ENCODE measurements around the gene EEF2K. TPM values are rescaled to one million over a fixed set of nuclear protein-coding genes. Genes with fewer than 3 reads are reported as not detected.

The EEF2K gene
- total RNA-seq, 1 experiment from 2014 or later = 11.2 TPM

DNA sequence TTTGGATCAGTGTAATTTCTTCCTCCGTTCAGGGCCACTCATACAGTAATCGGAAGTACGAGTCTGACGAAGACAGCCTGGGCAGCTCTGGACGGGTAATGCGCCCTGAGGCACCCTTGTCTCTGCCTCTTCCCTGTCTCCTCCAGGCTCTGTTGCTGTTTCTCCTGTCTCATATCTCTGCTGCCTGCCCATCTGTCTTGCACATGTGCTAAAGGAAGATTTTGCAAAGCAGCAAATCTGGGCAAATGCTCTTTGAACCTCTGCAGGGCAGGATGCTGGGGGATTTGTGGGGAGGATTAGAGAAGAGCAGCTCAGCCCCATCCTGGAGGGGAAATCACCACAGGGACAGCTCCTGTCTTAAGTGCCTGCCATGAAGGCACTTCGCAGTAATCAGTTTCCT is 58.7 kb downstream of the EEF2K start:
- H3K27ac ChIP-seq = no peak overlapping the region
- peaks cover 4% of the 10 kb centered on the region; the same call in 1 of the 2 replicates for H3K4me1 ChIP-seq (replicated peaks)
- no peaks in the 10 kb centered on the region for H3K9me3 ChIP-seq (replicated peaks)
- no peak overlapping the region for H3K4me3 ChIP-seq
- H3K36me3 ChIP-seq = peaks cover 11% of the 10 kb centered on the region
- no peaks in the 10 kb centered on the region for H3K27me3 ChIP-seq (replicated peaks)
- no peak for DNase-seq (ENCODE audit: low read depth in 1 of 2, low spot score in 2 of 2)

DNA sequence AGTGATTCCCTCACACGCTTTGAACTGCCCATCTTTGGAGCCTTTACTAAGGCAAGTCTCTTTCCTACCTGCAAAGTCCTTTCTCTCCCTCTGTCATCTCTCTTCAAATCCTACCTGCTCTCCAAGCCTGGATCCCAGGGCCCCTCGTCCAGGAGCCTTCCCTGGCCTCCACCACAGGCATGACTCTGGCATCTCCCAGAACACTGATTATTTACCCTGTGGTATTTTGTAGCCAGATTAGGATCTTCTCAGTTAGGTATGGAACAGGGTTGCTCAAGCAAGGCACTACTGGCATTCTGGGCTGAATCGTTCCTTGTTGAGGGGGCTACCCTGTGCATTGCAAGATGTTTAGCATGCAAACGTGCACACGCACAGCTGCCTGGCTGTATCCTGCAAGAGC is 59.3 kb downstream of the EEF2K start:
- Histone ChIP-seq H3K36me3 (peaks cover 9% of the 10 kb centered on the region; the same call in 1 of the 2 replicates), H3K4me1 (replicated peaks) (peaks cover 4% of the 10 kb centered on the region; the same call in 1 of the 2 replicates), H3K27ac (no peak overlapping the region), H3K9me3 (replicated peaks) (no peaks in the 10 kb centered on the region), H3K4me3 (no peak overlapping the region), H3K27me3 (replicated peaks) (no peaks in the 10 kb centered on the region)
- DNase-seq (ENCODE audit: low read depth in 1 of 2, low spot score in 2 of 2) = no peak

- H3K4me1 ChIP-seq (replicated peaks) = peaks cover 4% of the 10 kb centered on the region; the same call in 1 of the 2 replicates
- no peak for DNase-seq (ENCODE audit: low read depth in 1 of 2, low spot score in 2 of 2)
- no peaks in the 10 kb centered on the region for H3K9me3 ChIP-seq (replicated peaks)
- H3K4me3 ChIP-seq = no peak overlapping the region
- peaks cover 9% of the 10 kb centered on the region; the same call in 1 of the 2 replicates for H3K36me3 ChIP-seq
- no peak overlapping the region for H3K27ac ChIP-seq
- no peaks in the 10 kb centered on the region for H3K27me3 ChIP-seq (replicated peaks)
Measured at GRCh38 chr16:22266546-22266945, 60.5 kb downstream of the EEF2K start.

- H3K36me3 ChIP-seq = peaks cover 7% of the 10 kb centered on the region; the same call in 1 of the 2 replicates
- H3K27ac ChIP-seq = no peak overlapping the region
- no peak overlapping the region for H3K4me3 ChIP-seq
Measured at GRCh38 chr16:22267764-22268163, 61.7 kb downstream of the EEF2K start.

GRCh38 chr16:22270525-22270924 is 64.4 kb downstream of the EEF2K start:
- Histone ChIP-seq H3K27me3 (replicated peaks) (no peaks in the 10 kb centered on the region), H3K36me3 (peaks cover 22% of the 10 kb centered on the region), H3K4me3 (no peak overlapping the region), H3K27ac (no peak overlapping the region), H3K9me3 (replicated peaks) (no peaks in the 10 kb centered on the region), H3K4me1 (replicated peaks) (no peaks in the 10 kb centered on the region)
- no peak for DNase-seq (ENCODE audit: low read depth in 1 of 2, low spot score in 2 of 2)

More at GRCh38 chr16:22267764-22268163, 61.7 kb downstream of the EEF2K start:
- no peak for DNase-seq (ENCODE audit: low read depth in 1 of 2, low spot score in 2 of 2)
- no peaks in the 10 kb centered on the region for H3K4me1 ChIP-seq (replicated peaks)
- H3K27me3 ChIP-seq (replicated peaks) = no peaks in the 10 kb centered on the region
- H3K9me3 ChIP-seq (replicated peaks) = no peaks in the 10 kb centered on the region

- no peaks in the 10 kb centered on the region for H3K4me1 ChIP-seq (replicated peaks)
- no peak overlapping the region for H3K4me3 ChIP-seq
- H3K27me3 ChIP-seq (replicated peaks) = no peaks in the 10 kb centered on the region
- H3K27ac ChIP-seq = no peak overlapping the region
- no peak for DNase-seq (ENCODE audit: low read depth in 1 of 2, low spot score in 2 of 2)
- no peaks in the 10 kb centered on the region for H3K9me3 ChIP-seq (replicated peaks)
- peaks cover 16% of the 10 kb centered on the region for H3K36me3 ChIP-seq
Measured at GRCh38 chr16:22272870-22273650, 67.0 kb downstream of the EEF2K start.

- Histone ChIP-seq H3K27ac (no peak overlapping the region), H3K4me1 (replicated peaks) (no peaks in the 10 kb centered on the region), H3K27me3 (replicated peaks) (no peaks in the 10 kb centered on the region), H3K4me3 (no peak overlapping the region), H3K36me3 (peaks cover 16% of the 10 kb centered on the region), H3K9me3 (replicated peaks) (no peaks in the 10 kb centered on the region)
- DNase-seq (ENCODE audit: low read depth in 1 of 2, low spot score in 2 of 2) = no peak
Measured at GRCh38 chr16:22274916-22275315, 68.8 kb downstream of the EEF2K start.

DNA sequence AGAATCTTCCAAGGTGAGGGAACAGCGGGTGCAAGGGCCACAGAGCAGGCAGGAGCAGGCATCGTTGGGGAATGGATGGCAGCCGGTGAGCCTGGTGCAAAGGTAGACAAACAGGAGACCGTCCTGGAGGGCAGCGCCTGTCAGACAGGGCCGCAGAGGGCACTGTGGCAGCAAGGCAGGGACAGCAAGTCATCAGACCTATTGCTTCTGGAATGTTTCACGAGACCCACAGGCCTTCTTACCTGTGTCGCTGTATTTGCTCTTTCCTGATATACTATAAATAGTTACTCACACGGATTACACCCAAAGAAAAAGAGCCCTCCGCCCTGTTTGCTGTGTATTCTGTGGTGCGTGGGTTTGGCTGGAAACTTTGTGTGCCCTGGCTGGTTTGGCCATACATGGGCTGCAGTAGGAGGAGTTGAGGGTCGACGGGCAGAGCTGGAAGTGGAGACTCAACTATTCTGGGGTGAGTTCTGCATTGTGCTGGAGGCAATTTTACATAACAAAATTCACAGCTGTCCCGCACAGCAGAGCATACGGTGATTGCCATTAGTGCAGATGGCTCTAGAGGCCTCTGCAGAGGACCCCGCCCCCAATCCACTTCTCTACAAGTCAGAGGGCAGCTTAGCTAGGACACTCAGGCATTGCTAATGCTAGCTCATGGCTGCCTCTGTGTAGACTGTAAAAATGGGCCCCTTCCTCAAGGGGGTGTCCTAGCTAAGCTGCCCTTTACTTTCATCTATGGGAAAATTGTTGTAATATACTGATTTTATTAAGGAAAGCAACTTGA is 72.6 kb downstream of the EEF2K start:
- DNase-seq (ENCODE audit: low read depth in 1 of 2, low spot score in 2 of 2) = no peak
- Histone ChIP-seq H3K27me3 (replicated peaks) (no peaks in the 10 kb centered on the region), H3K36me3 (peaks cover 25% of the 10 kb centered on the region), H3K27ac (no peak overlapping the region), H3K4me1 (replicated peaks) (no peaks in the 10 kb centered on the region), H3K9me3 (replicated peaks) (no peaks in the 10 kb centered on the region), H3K4me3 (no peak overlapping the region)

DNA sequence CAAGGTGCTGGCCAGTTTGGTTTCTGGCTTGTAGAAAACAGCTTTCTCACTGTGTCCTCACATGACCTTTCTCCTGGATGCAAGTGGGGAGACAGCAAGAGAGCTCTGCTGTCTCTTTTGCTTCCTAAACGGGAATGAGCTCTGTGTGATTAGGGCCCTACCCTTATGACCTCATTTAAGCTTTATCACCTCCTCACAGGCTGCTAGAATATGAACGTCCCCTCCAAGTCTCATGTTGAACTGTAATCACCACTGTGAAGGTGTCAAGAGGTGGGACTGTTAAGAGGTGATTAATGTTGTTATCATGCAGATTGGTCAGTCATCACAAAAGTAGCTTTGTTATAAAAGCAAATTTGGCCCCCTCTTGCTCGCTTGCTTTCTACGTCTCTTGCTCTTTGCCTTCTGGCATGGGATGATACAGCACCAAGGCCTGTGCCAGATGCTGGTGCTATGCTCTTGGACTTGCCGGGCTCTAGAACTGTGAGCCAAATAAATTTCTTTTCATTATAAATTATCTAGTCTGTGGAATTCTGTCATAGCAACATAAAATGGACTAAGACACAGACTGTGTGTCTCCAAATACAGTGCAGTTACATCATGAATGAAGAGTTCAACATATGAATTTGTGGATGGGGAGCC is 76.3 kb downstream of the EEF2K start:
- no peak for DNase-seq (ENCODE audit: low read depth in 1 of 2, low spot score in 2 of 2)
- no peak overlapping the region for H3K4me3 ChIP-seq
- no peaks in the 10 kb centered on the region for H3K4me1 ChIP-seq (replicated peaks)
- H3K36me3 ChIP-seq = peaks cover 21% of the 10 kb centered on the region
- no peak overlapping the region for H3K27ac ChIP-seq
- H3K9me3 ChIP-seq (replicated peaks) = no peaks in the 10 kb centered on the region
- H3K27me3 ChIP-seq (replicated peaks) = no peaks in the 10 kb centered on the region

DNA sequence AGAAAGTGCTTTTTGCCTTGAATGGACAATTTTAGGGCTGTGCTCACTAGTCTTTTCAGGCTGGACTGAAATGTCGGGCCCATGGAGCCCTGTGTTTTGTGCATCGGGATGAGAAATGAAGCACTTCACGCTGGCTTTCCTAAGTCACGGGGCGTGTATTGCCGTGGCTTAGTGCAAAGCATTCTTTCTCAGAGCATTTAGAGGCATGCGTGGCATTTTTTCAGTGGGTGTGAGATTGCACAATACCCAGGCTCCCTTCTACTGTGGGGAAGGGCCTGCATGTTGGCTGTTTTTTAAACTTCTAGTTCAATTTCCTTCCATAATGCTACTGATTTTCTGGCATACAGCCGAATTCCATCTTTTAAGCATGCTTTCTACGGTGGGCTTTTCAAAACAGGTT is 78.6 kb downstream of the EEF2K start:
- no peaks in the 10 kb centered on the region for H3K27me3 ChIP-seq (replicated peaks)
- no peaks in the 10 kb centered on the region for H3K9me3 ChIP-seq (replicated peaks)
- peaks cover 21% of the 10 kb centered on the region for H3K36me3 ChIP-seq
- no peak overlapping the region for H3K27ac ChIP-seq
- H3K4me3 ChIP-seq = no peak overlapping the region
- no peak for DNase-seq (ENCODE audit: low read depth in 1 of 2, low spot score in 2 of 2)
- no peaks in the 10 kb centered on the region for H3K4me1 ChIP-seq (replicated peaks)

DNA sequence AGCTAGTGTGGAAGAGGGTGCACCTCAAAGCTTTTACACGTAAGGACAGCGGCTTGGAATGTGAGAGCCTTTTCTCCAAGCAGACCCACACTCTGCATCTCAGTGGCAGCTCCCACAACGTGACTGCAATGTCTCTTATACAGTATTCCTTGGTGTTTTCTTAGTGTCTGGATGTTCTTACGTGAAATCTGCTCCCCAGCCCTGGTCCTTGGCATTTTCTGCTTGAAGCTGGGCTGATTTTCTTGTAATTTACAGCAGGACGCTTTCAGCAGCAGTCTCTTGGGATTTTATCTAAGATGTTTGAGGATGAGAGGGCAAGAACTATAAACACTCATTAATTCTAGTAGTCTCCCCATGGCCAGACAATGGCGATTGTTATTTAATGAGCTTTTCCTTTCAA is 79.0 kb downstream of the EEF2K start:
- Histone ChIP-seq H3K4me1 (replicated peaks) (no peaks in the 10 kb centered on the region), H3K4me3 (no peak overlapping the region), H3K27me3 (replicated peaks) (no peaks in the 10 kb centered on the region), H3K36me3 (peaks cover 20% of the 10 kb centered on the region), H3K9me3 (replicated peaks) (no peaks in the 10 kb centered on the region), H3K27ac (no peak overlapping the region)
- no peak for DNase-seq (ENCODE audit: low read depth in 1 of 2, low spot score in 2 of 2)

DNA sequence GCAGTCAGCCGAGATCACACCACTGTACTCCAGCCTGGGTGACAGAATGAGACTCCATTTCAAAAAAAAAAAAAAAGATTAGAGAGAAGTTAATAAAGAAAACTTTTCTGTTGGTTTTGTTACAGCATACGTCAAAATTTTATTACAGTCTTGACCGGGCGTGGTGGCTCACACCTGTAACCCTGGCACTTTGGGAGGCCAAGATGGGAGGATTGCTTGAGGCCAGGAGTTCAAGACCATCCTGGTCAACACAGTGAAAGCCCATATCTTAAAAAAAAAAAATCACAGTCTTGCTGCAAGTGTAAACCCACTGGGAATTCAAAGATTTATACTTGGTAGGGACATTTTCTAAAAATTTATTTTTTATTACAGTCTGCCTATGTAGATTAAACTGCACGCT is 84.9 kb downstream of the EEF2K start:
- H3K36me3 ChIP-seq = no peaks in the 10 kb centered on the region
- H3K9me3 ChIP-seq (replicated peaks) = no peaks in the 10 kb centered on the region
- H3K4me1 ChIP-seq (replicated peaks) = no peaks in the 10 kb centered on the region
- H3K4me3 ChIP-seq = no peak overlapping the region
- H3K27me3 ChIP-seq (replicated peaks) = no peaks in the 10 kb centered on the region
- DNase-seq (ENCODE audit: low read depth in 1 of 2, low spot score in 2 of 2) = no peak
- no peak overlapping the region for H3K27ac ChIP-seq

- no peaks in the 10 kb centered on the region for H3K4me1 ChIP-seq (replicated peaks)
- DNase-seq (ENCODE audit: low read depth in 1 of 2, low spot score in 2 of 2) = no peak
- H3K27me3 ChIP-seq (replicated peaks) = no peaks in the 10 kb centered on the region
- H3K9me3 ChIP-seq (replicated peaks) = no peaks in the 10 kb centered on the region
- H3K4me3 ChIP-seq = no peak overlapping the region
- no peaks in the 10 kb centered on the region for H3K36me3 ChIP-seq
- H3K27ac ChIP-seq = no peak overlapping the region
Measured at GRCh38 chr16:22291860-22292318, 85.8 kb downstream of the EEF2K start.

DNA sequence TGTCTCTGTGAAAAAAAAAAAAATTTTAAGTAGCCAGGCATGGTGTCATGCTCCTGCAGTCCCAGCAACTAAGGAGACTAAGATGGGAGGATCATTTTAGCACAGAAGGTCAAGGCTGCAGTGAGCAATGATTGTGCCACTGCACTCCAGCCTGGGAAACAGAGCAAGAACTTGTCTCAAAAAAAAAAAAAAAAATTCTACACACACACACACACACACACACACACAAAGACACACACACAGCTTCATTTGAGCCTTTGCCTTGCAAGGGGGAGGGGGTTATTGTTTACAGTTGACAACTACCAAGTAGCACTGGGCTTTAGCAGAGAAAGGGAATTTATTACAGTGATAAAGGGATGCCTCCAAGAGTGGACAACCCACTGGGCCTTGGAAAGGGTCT is 86.2 kb downstream of the EEF2K start:
- H3K27ac ChIP-seq = no peak overlapping the region
- peaks cover under 1% of the 10 kb centered on the region for H3K36me3 ChIP-seq
- no peak overlapping the region for H3K4me3 ChIP-seq
- H3K4me1 ChIP-seq (replicated peaks) = no peaks in the 10 kb centered on the region
- H3K9me3 ChIP-seq (replicated peaks) = no peaks in the 10 kb centered on the region
- no peaks in the 10 kb centered on the region for H3K27me3 ChIP-seq (replicated peaks)
- DNase-seq (ENCODE audit: low read depth in 1 of 2, low spot score in 2 of 2) = no peak
